K562 (cell line): ENCODE data around the gene MRNIP.

Experiments used
- EGR1 ChIP-seq: fragments of 450-650 bp; conservative IDR thresholded peaks from 2 replicates; pipeline ENCODE4 v1.6.1; 2017; ENCODE audit warnings: mild to moderate bottlenecking
- ELF1 ChIP-seq: fragments of 200-800 bp; sonication (Bioruptor generic); IDR thresholded peaks from 2 replicates; pipeline ENCODE4 v1.6.1; 2016; ENCODE audit warnings: missing genetic modification characterization, missing compliant biosample characterization
- FOXM1 ChIP-seq, 2 experiments: fragments of 450-650 bp in 1 of 2; sonication (generic) in 1 of 2; formaldehyde crosslinking in 1 of 2; IDR thresholded peaks; 2 replicates each; pipeline versions ENCODE4 v1.6.1 to v1.9.0; 2017 to 2022; ENCODE audit warnings: low read depth in 2 of 2, mild to moderate bottlenecking in 2 of 2, missing genetic modification reagents in 1 of 2, moderate library complexity in 1 of 2
- POLR2A ChIP-seq: fragments of 450-650 bp; conservative IDR thresholded peaks from 2 replicates; pipeline ENCODE4 v1.6.1; 2016
- POLR2AphosphoS5 ChIP-seq: IDR thresholded peaks from 2 replicates; pipeline ENCODE4 v1.6.1; 2011; ENCODE audit warnings: mild to moderate bottlenecking, low read depth, low read length, moderate library complexity; ENCODE audit not compliant: control insufficient read depth, insufficient read depth
- PTBP1 ChIP-seq: fragments of 200-400 bp; formaldehyde crosslinking; IDR thresholded peaks from 2 replicates; pipeline ENCODE4 v1.6.1; 2017; ENCODE audit warnings: low read depth, low read length
- RAD21 ChIP-seq, 2 experiments: fragments of 250-450 bp in 1 of 2; fragments of 450-650 bp in 1 of 2; sonication (Bioruptor Pico) in 1 of 2; formaldehyde crosslinking in 1 of 2; IDR thresholded peaks in 1 of 2; conservative IDR thresholded peaks in 1 of 2; 2 replicates each; pipeline versions ENCODE4 v1.4.0 to v1.8.0; 2020 to 2022; ENCODE audit warnings: mild to moderate bottlenecking in 2 of 2, moderate library complexity in 1 of 2
- ZBTB17 ChIP-seq: fragments of 450-650 bp; formaldehyde crosslinking; IDR thresholded peaks from 2 replicates; pipeline ENCODE4 v1.4.0; 2020; ENCODE audit warnings: mild to moderate bottlenecking
- ZFP36 ChIP-seq: fragments of 150-350 bp; IDR thresholded peaks from 2 replicates; pipeline ENCODE4 v1.6.1; 2018; ENCODE audit warnings: low read length, low read depth; ENCODE audit not compliant: partially characterized antibody
- ZNF76 ChIP-seq: fragments of 250-450 bp; sonication (Bioruptor Pico); IDR thresholded peaks from 2 replicates; pipeline ENCODE4 v1.4.0; 2020; ENCODE audit warnings: mild to moderate bottlenecking, moderate library complexity, borderline replicate concordance
- TF ChIP-seq, protein P1 (sequence below): fragments of 250-450 bp; sonication (Bioruptor Pico); IDR thresholded peaks from 2 replicates; pipeline ENCODE4 v1.4.0; 2020; ENCODE audit warnings: mild to moderate bottlenecking
- TF ChIP-seq, protein P2 (sequence below): fragments of 200-800 bp; sonication (Bioruptor generic); IDR thresholded peaks from 2 replicates; pipeline ENCODE4 v1.6.1; 2016; ENCODE audit warnings: missing genetic modification characterization, missing compliant biosample characterization
- TF ChIP-seq, protein P3 (sequence below): fragments of 200-600 bp; sonication (generic); IDR thresholded peaks from one replicate; pipeline ENCODE4 v1.6.1; 2012; ENCODE audit warnings: mild to moderate bottlenecking, low read depth, low read length, inconsistent platforms
- TF ChIP-seq, protein P4 (sequence below): sonication (generic); formaldehyde crosslinking; IDR thresholded peaks from 2 replicates; pipeline ENCODE4 v1.8.0; 2023; ENCODE audit warnings: mild to moderate bottlenecking, missing genetic modification reagents

DNA sequence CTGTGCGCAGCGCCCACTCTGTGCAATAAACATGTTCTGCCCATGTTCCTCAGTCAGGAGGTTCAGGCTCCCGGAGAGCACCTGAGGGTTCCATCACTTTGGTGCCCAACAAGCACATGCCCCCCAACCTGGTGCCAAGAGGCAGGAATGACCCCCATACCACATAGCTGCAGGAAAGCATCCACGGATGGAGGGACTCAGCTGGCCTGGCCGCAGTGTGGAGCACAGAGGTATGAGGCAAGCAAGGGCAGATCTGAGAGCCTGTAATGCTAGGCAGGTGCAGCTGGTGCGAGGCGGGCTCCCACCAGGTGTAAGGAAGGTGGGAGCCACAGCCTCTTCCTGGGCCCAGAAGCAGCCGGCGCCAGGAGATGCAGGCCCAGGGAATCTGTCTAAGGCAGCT, 4.3 kb upstream of the MRNIP start:
- TF ChIP-seq EGR1: no peak
- TF ChIP-seq FOXM1 (IDR thresholded peaks at IDR 0.05; ENCODE audit: low read depth): no peak
- no peak for TF ChIP-seq FOXM1 (CRISPR knock-in tag; IDR thresholded peaks at IDR 0.05; ENCODE audit: low read depth)
- TF ChIP-seq ZFP36: no peak
- TF ChIP-seq PTBP1: no peak
- TF ChIP-seq, protein P1, sequence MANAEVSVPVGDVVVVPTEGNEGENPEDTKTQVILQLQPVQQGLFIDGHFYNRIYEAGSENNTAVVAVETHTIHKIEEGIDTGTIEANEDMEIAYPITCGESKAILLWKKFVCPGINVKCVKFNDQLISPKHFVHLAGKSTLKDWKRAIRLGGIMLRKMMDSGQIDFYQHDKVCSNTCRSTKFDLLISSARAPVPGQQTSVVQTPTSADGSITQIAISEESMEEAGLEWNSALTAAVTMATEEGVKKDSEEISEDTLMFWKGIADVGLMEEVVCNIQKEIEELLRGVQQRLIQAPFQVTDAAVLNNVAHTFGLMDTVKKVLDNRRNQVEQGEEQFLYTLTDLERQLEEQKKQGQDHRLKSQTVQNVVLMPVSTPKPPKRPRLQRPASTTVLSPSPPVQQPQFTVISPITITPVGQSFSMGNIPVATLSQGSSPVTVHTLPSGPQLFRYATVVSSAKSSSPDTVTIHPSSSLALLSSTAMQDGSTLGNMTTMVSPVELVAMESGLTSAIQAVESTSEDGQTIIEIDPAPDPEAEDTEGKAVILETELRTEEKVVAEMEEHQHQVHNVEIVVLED (CRISPR knock-in tag): no peak
- TF ChIP-seq, protein P2, sequence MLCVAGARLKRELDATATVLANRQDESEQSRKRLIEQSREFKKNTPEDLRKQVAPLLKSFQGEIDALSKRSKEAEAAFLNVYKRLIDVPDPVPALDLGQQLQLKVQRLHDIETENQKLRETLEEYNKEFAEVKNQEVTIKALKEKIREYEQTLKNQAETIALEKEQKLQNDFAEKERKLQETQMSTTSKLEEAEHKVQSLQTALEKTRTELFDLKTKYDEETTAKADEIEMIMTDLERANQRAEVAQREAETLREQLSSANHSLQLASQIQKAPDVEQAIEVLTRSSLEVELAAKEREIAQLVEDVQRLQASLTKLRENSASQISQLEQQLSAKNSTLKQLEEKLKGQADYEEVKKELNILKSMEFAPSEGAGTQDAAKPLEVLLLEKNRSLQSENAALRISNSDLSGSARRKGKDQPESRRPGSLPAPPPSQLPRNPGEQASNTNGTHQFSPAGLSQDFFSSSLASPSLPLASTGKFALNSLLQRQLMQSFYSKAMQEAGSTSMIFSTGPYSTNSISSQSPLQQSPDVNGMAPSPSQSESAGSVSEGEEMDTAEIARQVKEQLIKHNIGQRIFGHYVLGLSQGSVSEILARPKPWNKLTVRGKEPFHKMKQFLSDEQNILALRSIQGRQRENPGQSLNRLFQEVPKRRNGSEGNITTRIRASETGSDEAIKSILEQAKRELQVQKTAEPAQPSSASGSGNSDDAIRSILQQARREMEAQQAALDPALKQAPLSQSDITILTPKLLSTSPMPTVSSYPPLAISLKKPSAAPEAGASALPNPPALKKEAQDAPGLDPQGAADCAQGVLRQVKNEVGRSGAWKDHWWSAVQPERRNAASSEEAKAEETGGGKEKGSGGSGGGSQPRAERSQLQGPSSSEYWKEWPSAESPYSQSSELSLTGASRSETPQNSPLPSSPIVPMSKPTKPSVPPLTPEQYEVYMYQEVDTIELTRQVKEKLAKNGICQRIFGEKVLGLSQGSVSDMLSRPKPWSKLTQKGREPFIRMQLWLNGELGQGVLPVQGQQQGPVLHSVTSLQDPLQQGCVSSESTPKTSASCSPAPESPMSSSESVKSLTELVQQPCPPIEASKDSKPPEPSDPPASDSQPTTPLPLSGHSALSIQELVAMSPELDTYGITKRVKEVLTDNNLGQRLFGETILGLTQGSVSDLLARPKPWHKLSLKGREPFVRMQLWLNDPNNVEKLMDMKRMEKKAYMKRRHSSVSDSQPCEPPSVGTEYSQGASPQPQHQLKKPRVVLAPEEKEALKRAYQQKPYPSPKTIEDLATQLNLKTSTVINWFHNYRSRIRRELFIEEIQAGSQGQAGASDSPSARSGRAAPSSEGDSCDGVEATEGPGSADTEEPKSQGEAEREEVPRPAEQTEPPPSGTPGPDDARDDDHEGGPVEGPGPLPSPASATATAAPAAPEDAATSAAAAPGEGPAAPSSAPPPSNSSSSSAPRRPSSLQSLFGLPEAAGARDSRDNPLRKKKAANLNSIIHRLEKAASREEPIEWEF (CRISPR knock-in tag): no peak
- TF ChIP-seq ELF1 (tag): no peak
- no peak for TF ChIP-seq POLR2AphosphoS5
- no peak for TF ChIP-seq RAD21 (CRISPR knock-in tag; conservative IDR thresholded peaks at IDR 0.05 in 1 of 2, IDR thresholded peaks at IDR 0.05 in 1 of 2)
- TF ChIP-seq ZNF76: no peak
- TF ChIP-seq POLR2A: no peak
- TF ChIP-seq, protein P3, sequence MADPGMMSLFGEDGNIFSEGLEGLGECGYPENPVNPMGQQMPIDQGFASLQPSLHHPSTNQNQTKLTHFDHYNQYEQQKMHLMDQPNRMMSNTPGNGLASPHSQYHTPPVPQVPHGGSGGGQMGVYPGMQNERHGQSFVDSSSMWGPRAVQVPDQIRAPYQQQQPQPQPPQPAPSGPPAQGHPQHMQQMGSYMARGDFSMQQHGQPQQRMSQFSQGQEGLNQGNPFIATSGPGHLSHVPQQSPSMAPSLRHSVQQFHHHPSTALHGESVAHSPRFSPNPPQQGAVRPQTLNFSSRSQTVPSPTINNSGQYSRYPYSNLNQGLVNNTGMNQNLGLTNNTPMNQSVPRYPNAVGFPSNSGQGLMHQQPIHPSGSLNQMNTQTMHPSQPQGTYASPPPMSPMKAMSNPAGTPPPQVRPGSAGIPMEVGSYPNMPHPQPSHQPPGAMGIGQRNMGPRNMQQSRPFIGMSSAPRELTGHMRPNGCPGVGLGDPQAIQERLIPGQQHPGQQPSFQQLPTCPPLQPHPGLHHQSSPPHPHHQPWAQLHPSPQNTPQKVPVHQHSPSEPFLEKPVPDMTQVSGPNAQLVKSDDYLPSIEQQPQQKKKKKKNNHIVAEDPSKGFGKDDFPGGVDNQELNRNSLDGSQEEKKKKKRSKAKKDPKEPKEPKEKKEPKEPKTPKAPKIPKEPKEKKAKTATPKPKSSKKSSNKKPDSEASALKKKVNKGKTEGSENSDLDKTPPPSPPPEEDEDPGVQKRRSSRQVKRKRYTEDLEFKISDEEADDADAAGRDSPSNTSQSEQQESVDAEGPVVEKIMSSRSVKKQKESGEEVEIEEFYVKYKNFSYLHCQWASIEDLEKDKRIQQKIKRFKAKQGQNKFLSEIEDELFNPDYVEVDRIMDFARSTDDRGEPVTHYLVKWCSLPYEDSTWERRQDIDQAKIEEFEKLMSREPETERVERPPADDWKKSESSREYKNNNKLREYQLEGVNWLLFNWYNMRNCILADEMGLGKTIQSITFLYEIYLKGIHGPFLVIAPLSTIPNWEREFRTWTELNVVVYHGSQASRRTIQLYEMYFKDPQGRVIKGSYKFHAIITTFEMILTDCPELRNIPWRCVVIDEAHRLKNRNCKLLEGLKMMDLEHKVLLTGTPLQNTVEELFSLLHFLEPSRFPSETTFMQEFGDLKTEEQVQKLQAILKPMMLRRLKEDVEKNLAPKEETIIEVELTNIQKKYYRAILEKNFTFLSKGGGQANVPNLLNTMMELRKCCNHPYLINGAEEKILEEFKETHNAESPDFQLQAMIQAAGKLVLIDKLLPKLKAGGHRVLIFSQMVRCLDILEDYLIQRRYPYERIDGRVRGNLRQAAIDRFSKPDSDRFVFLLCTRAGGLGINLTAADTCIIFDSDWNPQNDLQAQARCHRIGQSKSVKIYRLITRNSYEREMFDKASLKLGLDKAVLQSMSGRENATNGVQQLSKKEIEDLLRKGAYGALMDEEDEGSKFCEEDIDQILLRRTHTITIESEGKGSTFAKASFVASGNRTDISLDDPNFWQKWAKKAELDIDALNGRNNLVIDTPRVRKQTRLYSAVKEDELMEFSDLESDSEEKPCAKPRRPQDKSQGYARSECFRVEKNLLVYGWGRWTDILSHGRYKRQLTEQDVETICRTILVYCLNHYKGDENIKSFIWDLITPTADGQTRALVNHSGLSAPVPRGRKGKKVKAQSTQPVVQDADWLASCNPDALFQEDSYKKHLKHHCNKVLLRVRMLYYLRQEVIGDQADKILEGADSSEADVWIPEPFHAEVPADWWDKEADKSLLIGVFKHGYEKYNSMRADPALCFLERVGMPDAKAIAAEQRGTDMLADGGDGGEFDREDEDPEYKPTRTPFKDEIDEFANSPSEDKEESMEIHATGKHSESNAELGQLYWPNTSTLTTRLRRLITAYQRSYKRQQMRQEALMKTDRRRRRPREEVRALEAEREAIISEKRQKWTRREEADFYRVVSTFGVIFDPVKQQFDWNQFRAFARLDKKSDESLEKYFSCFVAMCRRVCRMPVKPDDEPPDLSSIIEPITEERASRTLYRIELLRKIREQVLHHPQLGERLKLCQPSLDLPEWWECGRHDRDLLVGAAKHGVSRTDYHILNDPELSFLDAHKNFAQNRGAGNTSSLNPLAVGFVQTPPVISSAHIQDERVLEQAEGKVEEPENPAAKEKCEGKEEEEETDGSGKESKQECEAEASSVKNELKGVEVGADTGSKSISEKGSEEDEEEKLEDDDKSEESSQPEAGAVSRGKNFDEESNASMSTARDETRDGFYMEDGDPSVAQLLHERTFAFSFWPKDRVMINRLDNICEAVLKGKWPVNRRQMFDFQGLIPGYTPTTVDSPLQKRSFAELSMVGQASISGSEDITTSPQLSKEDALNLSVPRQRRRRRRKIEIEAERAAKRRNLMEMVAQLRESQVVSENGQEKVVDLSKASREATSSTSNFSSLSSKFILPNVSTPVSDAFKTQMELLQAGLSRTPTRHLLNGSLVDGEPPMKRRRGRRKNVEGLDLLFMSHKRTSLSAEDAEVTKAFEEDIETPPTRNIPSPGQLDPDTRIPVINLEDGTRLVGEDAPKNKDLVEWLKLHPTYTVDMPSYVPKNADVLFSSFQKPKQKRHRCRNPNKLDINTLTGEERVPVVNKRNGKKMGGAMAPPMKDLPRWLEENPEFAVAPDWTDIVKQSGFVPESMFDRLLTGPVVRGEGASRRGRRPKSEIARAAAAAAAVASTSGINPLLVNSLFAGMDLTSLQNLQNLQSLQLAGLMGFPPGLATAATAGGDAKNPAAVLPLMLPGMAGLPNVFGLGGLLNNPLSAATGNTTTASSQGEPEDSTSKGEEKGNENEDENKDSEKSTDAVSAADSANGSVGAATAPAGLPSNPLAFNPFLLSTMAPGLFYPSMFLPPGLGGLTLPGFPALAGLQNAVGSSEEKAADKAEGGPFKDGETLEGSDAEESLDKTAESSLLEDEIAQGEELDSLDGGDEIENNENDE: no peak
- no peak for TF ChIP-seq ZBTB17
- TF ChIP-seq, protein P4, sequence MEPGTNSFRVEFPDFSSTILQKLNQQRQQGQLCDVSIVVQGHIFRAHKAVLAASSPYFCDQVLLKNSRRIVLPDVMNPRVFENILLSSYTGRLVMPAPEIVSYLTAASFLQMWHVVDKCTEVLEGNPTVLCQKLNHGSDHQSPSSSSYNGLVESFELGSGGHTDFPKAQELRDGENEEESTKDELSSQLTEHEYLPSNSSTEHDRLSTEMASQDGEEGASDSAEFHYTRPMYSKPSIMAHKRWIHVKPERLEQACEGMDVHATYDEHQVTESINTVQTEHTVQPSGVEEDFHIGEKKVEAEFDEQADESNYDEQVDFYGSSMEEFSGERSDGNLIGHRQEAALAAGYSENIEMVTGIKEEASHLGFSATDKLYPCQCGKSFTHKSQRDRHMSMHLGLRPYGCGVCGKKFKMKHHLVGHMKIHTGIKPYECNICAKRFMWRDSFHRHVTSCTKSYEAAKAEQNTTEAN (CRISPR knock-in tag): no peak
